Osteocyte (in vitro differentiated cells): ENCODE data around the gene TMA7B. TPM values are rescaled to one million over a fixed set of nuclear protein-coding genes. Genes with fewer than 3 reads are reported as not detected.

ENCODE experiments used
- DNase-seq: peaks from one replicate; pipeline ENCODE4 v3.0.0; 2021; ENCODE audit warnings: mixed read lengths; ENCODE audit not compliant: unreplicated experiment; ENCODE audit errors: extremely low spot score
- H3K27ac Mint-ChIP-seq: one replicate; pipeline ENCODE4 v1.8.0; 2021; ENCODE audit warnings: mild to moderate bottlenecking, mixed read lengths; ENCODE audit not compliant: unreplicated experiment
- H3K27me3 Mint-ChIP-seq: one replicate; pipeline ENCODE4 v1.8.0; 2021; ENCODE audit warnings: mixed read lengths; ENCODE audit not compliant: unreplicated experiment
- H3K36me3 Mint-ChIP-seq: one replicate; pipeline ENCODE4 v1.8.0; 2021; ENCODE audit warnings: mixed read lengths; ENCODE audit not compliant: unreplicated experiment
- H3K4me1 Mint-ChIP-seq: one replicate; pipeline ENCODE4 v1.8.0; 2021; ENCODE audit warnings: mixed read lengths; ENCODE audit not compliant: unreplicated experiment
- H3K4me3 Mint-ChIP-seq: one replicate; pipeline ENCODE4 v1.8.0; 2021; ENCODE audit warnings: mild to moderate bottlenecking, moderate library complexity, mixed read lengths; ENCODE audit not compliant: unreplicated experiment
- H3K9me3 Mint-ChIP-seq: one replicate; pipeline ENCODE4 v1.8.0; 2021; ENCODE audit warnings: mixed read lengths; ENCODE audit not compliant: unreplicated experiment
- total RNA-seq: library from RNA; stranded (reverse); gene quantifications from 2 replicates; pipeline ENCODE4 v1.2.1, GENCODE V29; 2021
- TF ChIP-seq, protein P1 (sequence below): fragments of 200-600 bp; sonication (generic); IDR thresholded peaks from 2 replicates; pipeline ENCODE4 v1.5.0; 2021; ENCODE audit warnings: antibody characterized with exemption, mild to moderate bottlenecking, moderate library complexity

Gene TMA7B
- total RNA-seq, 1 donor from 2014 or later, result not detected

DNA sequence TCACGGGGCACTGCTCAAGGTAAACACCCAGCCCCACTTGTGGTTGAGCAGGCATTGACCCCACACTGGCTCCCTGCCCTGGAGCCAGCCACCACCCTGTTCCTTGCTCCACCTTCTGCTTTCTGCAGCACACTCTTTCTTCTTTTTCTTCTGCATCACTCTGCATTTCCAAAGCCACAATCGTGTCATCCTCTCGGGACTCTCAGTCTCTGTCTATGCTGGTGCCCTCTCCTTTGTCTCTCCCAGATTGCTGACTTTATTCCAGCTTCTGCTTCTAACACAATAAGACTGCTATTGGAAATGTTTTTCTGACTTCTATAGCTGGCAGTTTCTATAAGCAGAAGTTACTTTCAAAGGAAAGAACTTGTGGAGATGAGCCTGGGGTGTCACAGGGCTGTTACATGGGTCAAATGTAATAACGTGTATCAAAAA is 44.9 kb upstream of the TMA7B start:
- DNase-seq, result no peak
- Mint-ChIP-seq H3K27ac (no peak overlapping the region), H3K27me3 (peaks cover 70% of the 10 kb centered on the region), H3K4me3 (no peak overlapping the region), H3K4me1 (no peaks in the 10 kb centered on the region), H3K36me3 (no peaks in the 10 kb centered on the region), H3K9me3 (no peaks in the 10 kb centered on the region)
- TF ChIP-seq, protein P1, sequence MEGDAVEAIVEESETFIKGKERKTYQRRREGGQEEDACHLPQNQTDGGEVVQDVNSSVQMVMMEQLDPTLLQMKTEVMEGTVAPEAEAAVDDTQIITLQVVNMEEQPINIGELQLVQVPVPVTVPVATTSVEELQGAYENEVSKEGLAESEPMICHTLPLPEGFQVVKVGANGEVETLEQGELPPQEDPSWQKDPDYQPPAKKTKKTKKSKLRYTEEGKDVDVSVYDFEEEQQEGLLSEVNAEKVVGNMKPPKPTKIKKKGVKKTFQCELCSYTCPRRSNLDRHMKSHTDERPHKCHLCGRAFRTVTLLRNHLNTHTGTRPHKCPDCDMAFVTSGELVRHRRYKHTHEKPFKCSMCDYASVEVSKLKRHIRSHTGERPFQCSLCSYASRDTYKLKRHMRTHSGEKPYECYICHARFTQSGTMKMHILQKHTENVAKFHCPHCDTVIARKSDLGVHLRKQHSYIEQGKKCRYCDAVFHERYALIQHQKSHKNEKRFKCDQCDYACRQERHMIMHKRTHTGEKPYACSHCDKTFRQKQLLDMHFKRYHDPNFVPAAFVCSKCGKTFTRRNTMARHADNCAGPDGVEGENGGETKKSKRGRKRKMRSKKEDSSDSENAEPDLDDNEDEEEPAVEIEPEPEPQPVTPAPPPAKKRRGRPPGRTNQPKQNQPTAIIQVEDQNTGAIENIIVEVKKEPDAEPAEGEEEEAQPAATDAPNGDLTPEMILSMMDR, result no peak

DNA sequence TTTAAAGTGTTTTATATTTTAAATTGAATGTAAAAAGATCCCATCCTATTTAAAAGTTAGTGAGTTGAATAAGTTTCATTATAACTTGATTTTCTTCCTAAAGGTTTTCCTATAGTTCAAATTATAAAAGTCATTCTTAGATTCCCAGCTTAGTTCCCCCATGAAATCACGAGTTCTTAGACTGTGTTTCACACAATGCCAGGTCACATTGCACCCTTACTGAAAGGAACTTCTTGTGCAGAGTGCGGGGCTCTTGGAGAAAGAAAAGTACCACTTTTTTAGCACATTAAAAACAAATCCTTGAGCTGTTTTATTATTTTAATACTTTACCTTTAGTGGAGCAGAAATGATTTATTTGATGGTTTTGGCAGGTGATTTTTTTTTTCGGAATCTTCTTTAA is 43.7 kb upstream of the TMA7B start:
- H3K27me3 Mint-ChIP-seq, result peaks cover 71% of the 10 kb centered on the region
- no peaks in the 10 kb centered on the region for H3K9me3 Mint-ChIP-seq
- H3K36me3 Mint-ChIP-seq, result no peaks in the 10 kb centered on the region
- no peak for DNase-seq
- H3K4me3 Mint-ChIP-seq, result no peak overlapping the region
- no peaks in the 10 kb centered on the region for H3K4me1 Mint-ChIP-seq
- TF ChIP-seq, protein P1, result no peak
- no peak overlapping the region for H3K27ac Mint-ChIP-seq

DNA sequence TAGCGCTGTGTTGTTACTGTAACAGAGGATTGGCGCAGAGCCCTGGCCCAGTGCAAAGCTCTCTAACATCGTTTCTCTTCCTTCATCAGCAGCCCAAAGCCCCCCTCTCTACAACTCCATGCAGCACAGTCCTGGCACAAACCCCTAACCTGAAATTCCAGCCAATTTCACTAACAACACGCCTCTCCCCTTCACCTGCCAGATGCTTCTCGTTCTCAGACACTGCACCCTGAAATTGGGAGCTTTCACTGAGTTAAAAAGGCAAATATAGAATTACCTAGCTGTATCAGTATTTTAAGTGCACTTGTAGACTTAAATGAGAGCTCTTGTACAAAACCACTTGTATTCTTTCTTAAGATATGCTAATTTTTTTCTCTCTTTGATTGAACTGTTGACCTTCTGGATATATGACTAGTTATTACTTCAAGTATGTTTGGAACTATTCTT is 43.0 kb upstream of the TMA7B start:
- no peaks in the 10 kb centered on the region for H3K36me3 Mint-ChIP-seq
- H3K27me3 Mint-ChIP-seq, result peaks cover 71% of the 10 kb centered on the region
- no peak for DNase-seq
- H3K4me1 Mint-ChIP-seq, result no peaks in the 10 kb centered on the region
- H3K27ac Mint-ChIP-seq, result no peak overlapping the region
- TF ChIP-seq, protein P1, result no peak
- no peak overlapping the region for H3K4me3 Mint-ChIP-seq
- H3K9me3 Mint-ChIP-seq, result no peaks in the 10 kb centered on the region

- H3K27ac Mint-ChIP-seq, result no peak overlapping the region
- no peaks in the 10 kb centered on the region for H3K4me1 Mint-ChIP-seq
- H3K27me3 Mint-ChIP-seq, result peaks cover 69% of the 10 kb centered on the region
- no peaks in the 10 kb centered on the region for H3K9me3 Mint-ChIP-seq
- H3K36me3 Mint-ChIP-seq, result no peaks in the 10 kb centered on the region
- TF ChIP-seq, protein P1, result no peak
- H3K4me3 Mint-ChIP-seq, result no peak overlapping the region
- DNase-seq, result no peak
These were observed 42.3 kb upstream of the TMA7B start for GRCh38 chr22:39917776-39918495.

GRCh38 chr22:39920134-39920743 is 40.0 kb upstream of the TMA7B start:
- Mint-ChIP-seq H3K9me3 (no peaks in the 10 kb centered on the region), H3K36me3 (no peaks in the 10 kb centered on the region), H3K4me1 (no peaks in the 10 kb centered on the region), H3K4me3 (no peak overlapping the region), H3K27me3 (peaks cover 69% of the 10 kb centered on the region), H3K27ac (no peak overlapping the region)
- TF ChIP-seq, protein P1, result no peak
- DNase-seq, result no peak
